Loucy (cell line): Measurements from ENCODE around the gene KANSL1.
"Not testable (repeated sequence)": the region's sequence is repeated elsewhere in the genome, so short reads cannot be mapped to it uniquely, and the experiment has no call there.

Experiments
- H2AFZ ChIP-seq: fragments of 200-600 bp; sonication (generic); 2 replicates; pipeline ENCODE4 v1.6.0; 2016; ENCODE audit warnings: antibody characterized with exemption, mild to moderate bottlenecking, low read length, moderate library complexity
- H3F3A ChIP-seq: fragments of 200-600 bp; 2 replicates; pipeline ENCODE4 v1.6.0; 2016; ENCODE audit warnings: antibody characterized with exemption, low read depth, mild to moderate bottlenecking
- H3K27me3 ChIP-seq: fragments of 200-600 bp; sonication (generic); 2 replicates; pipeline ENCODE4 v1.6.1; 2014; ENCODE audit warnings: low read length, mild to moderate bottlenecking; ENCODE audit not compliant: insufficient read depth, poor library complexity, severe bottlenecking
- H3K36me3 ChIP-seq: fragments of 200-600 bp; sonication (generic); 2 replicates; pipeline ENCODE4 v1.6.1; 2016; ENCODE audit warnings: low read length; ENCODE audit not compliant: insufficient read depth
- H3K4me1 ChIP-seq: fragments of 200-600 bp; sonication (generic); 2 replicates; pipeline ENCODE4 v1.5.1; 2014; ENCODE audit warnings: low read length, mild to moderate bottlenecking; ENCODE audit not compliant: insufficient read depth, poor library complexity, severe bottlenecking
- H3K4me2 ChIP-seq: fragments of 200-600 bp; sonication (generic); 2 replicates; pipeline ENCODE4 v1.6.0; 2014; ENCODE audit warnings: antibody characterized with exemption, low read length, low read depth, mild to moderate bottlenecking; ENCODE audit not compliant: poor library complexity, severe bottlenecking
- H3K4me3 ChIP-seq: fragments of 200-600 bp; sonication (generic); 2 replicates; pipeline ENCODE4 v1.5.1; 2014; ENCODE audit warnings: low read length, mild to moderate bottlenecking, mixed read lengths; ENCODE audit not compliant: poor library complexity, severe bottlenecking
- H3K79me2 ChIP-seq: fragments of 200-600 bp; sonication (generic); 2 replicates; pipeline ENCODE4 v1.6.1; 2014; ENCODE audit warnings: low read length; ENCODE audit not compliant: insufficient read depth
- H3K9ac ChIP-seq: fragments of 200-600 bp; sonication (generic); 2 replicates; pipeline ENCODE4 v1.6.0; 2014; ENCODE audit warnings: mild to moderate bottlenecking, low read depth, low read length, moderate library complexity; ENCODE audit not compliant: poor library complexity, severe bottlenecking
- H3K9me2 ChIP-seq: fragments of 200-600 bp; sonication (generic); replicated peaks from 2 replicates; pipeline ENCODE4 v1.6.1; 2016; ENCODE audit warnings: low read depth, low read length, mixed read lengths
- H3K9me3 ChIP-seq: fragments of 200-600 bp; sonication (generic); 2 replicates; pipeline ENCODE4 v1.6.1; 2014; ENCODE audit warnings: mild to moderate bottlenecking, antibody characterized with exemption, low read length, low read depth; ENCODE audit not compliant: insufficient read depth
- H4K20me1 ChIP-seq: fragments of 200-600 bp; sonication (generic); 2 replicates; pipeline ENCODE4 v1.6.0; 2014; ENCODE audit warnings: antibody characterized with exemption, low read length, mild to moderate bottlenecking; ENCODE audit not compliant: insufficient read depth, poor library complexity, severe bottlenecking
- CTCF ChIP-seq: fragments of 200-600 bp; sonication (generic); conservative IDR thresholded peaks from 2 replicates; pipeline ENCODE4 v1.5.1; 2014; ENCODE audit warnings: mild to moderate bottlenecking, antibody characterized with exemption, low read length
- EZH2phosphoT487 ChIP-seq: fragments of 200-600 bp; IDR thresholded peaks from 2 replicates; pipeline ENCODE4 v1.6.1; 2018; ENCODE audit warnings: antibody characterized with exemption, mild to moderate bottlenecking, moderate library complexity, borderline replicate concordance

The KANSL1 gene

GRCh38 chr17:46025060-46025459, 168.2 kb downstream of the KANSL1 start:
- H4K20me1 ChIP-seq: no peaks in the 10 kb centered on the region
- no peaks in the 10 kb centered on the region for H3F3A ChIP-seq
- no peak overlapping the region for H3K4me2 ChIP-seq
- no peak overlapping the region for H2AFZ ChIP-seq
- H3K4me1 ChIP-seq: no peaks in the 10 kb centered on the region
- H3K9ac ChIP-seq: no peak overlapping the region
- peaks cover 13% of the 10 kb centered on the region; the same call in 1 of the 2 replicates for H3K36me3 ChIP-seq
- no peaks in the 10 kb centered on the region for H3K9me3 ChIP-seq
- H3K4me3 ChIP-seq: no peak overlapping the region
- no peaks in the 10 kb centered on the region for H3K9me2 ChIP-seq
- TF ChIP-seq EZH2phosphoT487 (no peak), CTCF (no peak)
- no peaks in the 10 kb centered on the region for H3K79me2 ChIP-seq
- no peaks in the 10 kb centered on the region for H3K27me3 ChIP-seq

- TF ChIP-seq EZH2phosphoT487 (no peak), CTCF (no peak)
- H3K27me3 ChIP-seq: no peaks in the 10 kb centered on the region
- no peaks in the 10 kb centered on the region for H3K9me3 ChIP-seq
- H3K79me2 ChIP-seq: no peaks in the 10 kb centered on the region
- H3K4me3 ChIP-seq: no peak overlapping the region
- H2AFZ ChIP-seq: no peak overlapping the region
- H3K4me1 ChIP-seq: no peaks in the 10 kb centered on the region
- H3F3A ChIP-seq: no peaks in the 10 kb centered on the region
- H3K4me2 ChIP-seq: no peak overlapping the region
- no peak overlapping the region for H3K9ac ChIP-seq
- H4K20me1 ChIP-seq: no peaks in the 10 kb centered on the region
- H3K9me2 ChIP-seq: no peaks in the 10 kb centered on the region
- H3K36me3 ChIP-seq: peaks cover 12% of the 10 kb centered on the region; the same call in 1 of the 2 replicates
Measured at GRCh38 chr17:46024590-46024989, 168.6 kb downstream of the KANSL1 start.

- TF ChIP-seq EZH2phosphoT487 (no peak), CTCF (no peak)
- H3K4me1 ChIP-seq: no peaks in the 10 kb centered on the region
- H3K9me2 ChIP-seq: no peaks in the 10 kb centered on the region
- no peak overlapping the region for H3K4me3 ChIP-seq
- no peaks in the 10 kb centered on the region for H3K9me3 ChIP-seq
- H3K9ac ChIP-seq: no peak overlapping the region
- no peaks in the 10 kb centered on the region for H3K27me3 ChIP-seq
- H3K4me2 ChIP-seq: no peak overlapping the region
- H3K79me2 ChIP-seq: no peaks in the 10 kb centered on the region
- H3K36me3 ChIP-seq: peaks cover 6% of the 10 kb centered on the region; the same call in 1 of the 2 replicates
- no peaks in the 10 kb centered on the region for H4K20me1 ChIP-seq
- no peak overlapping the region for H2AFZ ChIP-seq
- H3F3A ChIP-seq: no peaks in the 10 kb centered on the region
Measured at GRCh38 chr17:46023783-46024388, 169.3 kb downstream of the KANSL1 start.

GRCh38 chr17:46023366-46023765, 169.9 kb downstream of the KANSL1 start:
- H3K79me2 ChIP-seq, H3K9me3 ChIP-seq, H4K20me1 ChIP-seq, H3K4me2 ChIP-seq, H3K27me3 ChIP-seq, H2AFZ ChIP-seq, H3K4me1 ChIP-seq, H3K9ac ChIP-seq, H3K4me3 ChIP-seq, H3K36me3 ChIP-seq, H3F3A ChIP-seq, H3K9me2 ChIP-seq: not testable (repeated sequence)
